Cardiac fibroblast (primary cell): ENCODE data around the gene FOXP4.

ENCODE experiments used
- DNase-seq, 2 donors: peaks; one replicate each; pipeline versions ENCODE4 v3.0.0 to v3.0.0-alpha.2; 2010; ENCODE audit warnings: low read depth in 2 of 2
- H3K4me3 ChIP-seq, 2 donors: replicated peaks in 1 of 2; 1 replicate in 1 of 2; 2 replicates in 1 of 2; pipeline ENCODE4 v1.5.1; 2011; ENCODE audit warnings: low read depth in 2 of 2, low read length in 2 of 2, mild to moderate bottlenecking in 2 of 2, moderate library complexity in 1 of 2
- TF ChIP-seq, protein P1 (sequence below): IDR thresholded peaks from one replicate; pipeline ENCODE4 v1.5.1; 2011; ENCODE audit warnings: low read depth, mild to moderate bottlenecking, low read length, inconsistent platforms

FOXP4 gene

DNA sequence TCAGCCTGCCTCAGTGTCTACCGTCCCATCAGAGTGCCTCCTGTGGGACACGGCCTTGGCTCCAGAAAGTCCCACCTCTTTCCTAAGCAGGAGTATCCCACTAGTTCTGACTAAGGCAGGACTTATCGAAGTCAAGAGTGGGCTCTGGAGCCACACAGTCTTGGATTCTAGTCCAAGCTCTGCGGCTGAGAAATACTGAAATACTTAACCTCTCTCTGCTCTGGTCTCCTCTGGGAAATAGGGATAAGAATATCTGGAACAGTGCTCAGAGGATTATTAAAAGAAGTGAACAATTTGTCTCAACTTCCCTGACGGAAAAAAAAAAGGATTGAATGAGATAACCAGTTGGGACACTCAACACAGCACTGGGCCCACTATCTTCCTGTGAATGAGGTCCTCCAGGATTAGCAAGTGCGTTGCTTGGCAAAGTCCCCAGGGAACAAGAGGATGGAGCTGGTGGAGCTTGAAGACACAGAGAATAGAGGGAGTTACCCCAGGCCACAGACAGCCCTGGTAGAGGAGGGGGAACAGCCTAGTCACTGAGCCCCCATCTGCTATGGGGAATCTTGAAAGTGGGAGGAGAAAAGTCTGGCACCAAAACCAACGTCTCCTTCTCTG is 34.6 kb upstream of the FOXP4 start:
- TF ChIP-seq, protein P1, sequence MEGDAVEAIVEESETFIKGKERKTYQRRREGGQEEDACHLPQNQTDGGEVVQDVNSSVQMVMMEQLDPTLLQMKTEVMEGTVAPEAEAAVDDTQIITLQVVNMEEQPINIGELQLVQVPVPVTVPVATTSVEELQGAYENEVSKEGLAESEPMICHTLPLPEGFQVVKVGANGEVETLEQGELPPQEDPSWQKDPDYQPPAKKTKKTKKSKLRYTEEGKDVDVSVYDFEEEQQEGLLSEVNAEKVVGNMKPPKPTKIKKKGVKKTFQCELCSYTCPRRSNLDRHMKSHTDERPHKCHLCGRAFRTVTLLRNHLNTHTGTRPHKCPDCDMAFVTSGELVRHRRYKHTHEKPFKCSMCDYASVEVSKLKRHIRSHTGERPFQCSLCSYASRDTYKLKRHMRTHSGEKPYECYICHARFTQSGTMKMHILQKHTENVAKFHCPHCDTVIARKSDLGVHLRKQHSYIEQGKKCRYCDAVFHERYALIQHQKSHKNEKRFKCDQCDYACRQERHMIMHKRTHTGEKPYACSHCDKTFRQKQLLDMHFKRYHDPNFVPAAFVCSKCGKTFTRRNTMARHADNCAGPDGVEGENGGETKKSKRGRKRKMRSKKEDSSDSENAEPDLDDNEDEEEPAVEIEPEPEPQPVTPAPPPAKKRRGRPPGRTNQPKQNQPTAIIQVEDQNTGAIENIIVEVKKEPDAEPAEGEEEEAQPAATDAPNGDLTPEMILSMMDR = no peak
- H3K4me3 ChIP-seq = no peak overlapping the region
- DNase-seq = no peak

DNA sequence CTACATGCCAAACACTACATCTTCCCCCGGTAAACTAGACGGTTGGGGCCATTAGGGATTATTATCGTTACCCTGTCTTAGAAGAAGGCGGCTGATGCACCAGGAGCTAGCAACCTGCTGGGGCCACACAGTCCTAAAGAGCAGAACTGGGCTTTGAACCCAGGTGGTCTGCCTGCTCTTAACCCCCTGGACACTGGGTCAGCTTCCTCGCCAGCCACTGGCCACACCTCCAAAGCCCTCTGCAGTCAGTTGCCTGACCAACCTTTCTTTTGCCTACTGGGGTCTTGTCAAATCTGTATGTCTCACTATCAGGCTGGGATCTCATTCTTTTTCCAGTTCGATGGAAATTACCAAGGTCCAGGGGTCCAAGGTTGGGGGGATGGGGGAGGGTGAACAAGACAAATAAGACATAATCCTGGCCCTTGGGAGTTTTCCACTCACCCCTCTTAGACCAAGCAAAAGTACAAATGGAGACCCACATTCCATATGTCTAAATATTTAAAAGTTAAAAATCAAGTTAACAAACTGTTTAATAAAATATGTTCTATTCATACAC is 34.0 kb upstream of the FOXP4 start:
- DNase-seq = no peak
- TF ChIP-seq, protein P1 = no peak
- H3K4me3 ChIP-seq = no peak overlapping the region

DNA sequence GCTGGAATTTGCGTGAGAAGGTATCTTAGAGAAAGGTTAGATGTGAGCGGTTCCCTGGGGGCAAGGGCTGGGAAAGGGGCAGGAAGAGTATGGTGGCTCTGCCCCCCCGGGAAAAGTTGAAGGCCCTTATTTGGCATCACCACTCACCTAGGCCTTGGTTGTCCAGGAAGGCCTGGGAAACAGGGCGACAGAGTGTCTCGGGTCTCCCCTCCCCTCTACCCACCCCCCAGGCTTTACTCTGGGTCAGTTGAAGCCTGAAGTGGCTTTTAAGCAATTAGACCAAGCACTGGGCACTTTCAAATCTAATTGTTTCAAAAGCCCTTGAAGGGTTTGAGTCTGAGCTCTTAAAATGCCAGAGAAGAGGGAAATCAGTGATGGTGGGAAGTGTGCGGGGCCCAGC is 30.2 kb upstream of the FOXP4 start:
- DNase-seq = no peak
- H3K4me3 ChIP-seq = no peak overlapping the region
- TF ChIP-seq, protein P1 = no peak

DNA sequence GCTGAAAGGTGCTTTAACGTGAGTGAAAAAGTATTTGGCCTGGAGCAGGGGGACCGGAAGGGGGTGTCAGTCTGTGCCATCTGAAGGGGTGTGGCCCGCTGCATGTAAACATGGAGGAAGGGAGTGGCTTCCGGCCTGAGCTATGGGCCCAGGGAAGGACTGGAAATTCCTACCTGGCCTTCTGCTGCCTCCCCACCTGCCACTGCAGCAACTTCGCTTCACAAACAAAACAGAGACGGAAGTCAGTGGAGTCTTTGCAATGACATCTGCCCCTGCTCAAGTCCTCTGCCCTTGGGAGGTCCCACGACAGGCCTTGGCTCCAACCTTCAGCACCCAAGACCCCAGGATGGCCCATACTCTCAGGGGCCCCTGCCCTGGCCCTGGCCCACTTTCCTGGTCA is 28.1 kb upstream of the FOXP4 start:
- H3K4me3 ChIP-seq = no peak overlapping the region
- DNase-seq = no peak
- TF ChIP-seq, protein P1 = no peak

DNA sequence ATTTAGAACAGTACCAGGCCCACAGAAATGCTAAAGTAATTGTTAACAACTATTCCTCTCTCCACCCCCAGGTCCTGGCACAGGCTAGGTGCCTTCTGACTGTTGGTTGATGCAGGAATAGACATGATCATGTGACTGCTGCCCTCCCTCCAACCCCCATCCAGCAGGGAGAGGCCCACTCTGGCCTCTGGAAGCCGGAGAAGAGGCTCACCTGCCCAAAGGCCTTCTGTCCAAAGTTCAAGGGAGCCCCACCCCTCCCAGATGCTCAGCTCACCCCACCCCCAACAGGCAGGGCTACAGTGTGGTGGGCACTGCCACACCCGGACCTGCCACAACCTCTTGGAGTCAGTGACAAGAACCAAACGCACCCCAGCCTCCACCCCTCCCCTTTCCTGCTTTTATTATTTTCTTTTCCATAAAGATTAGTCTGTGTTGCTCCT is 26.9 kb upstream of the FOXP4 start:
- DNase-seq = no peak
- TF ChIP-seq, protein P1 = no peak
- H3K4me3 ChIP-seq = no peak overlapping the region

DNA sequence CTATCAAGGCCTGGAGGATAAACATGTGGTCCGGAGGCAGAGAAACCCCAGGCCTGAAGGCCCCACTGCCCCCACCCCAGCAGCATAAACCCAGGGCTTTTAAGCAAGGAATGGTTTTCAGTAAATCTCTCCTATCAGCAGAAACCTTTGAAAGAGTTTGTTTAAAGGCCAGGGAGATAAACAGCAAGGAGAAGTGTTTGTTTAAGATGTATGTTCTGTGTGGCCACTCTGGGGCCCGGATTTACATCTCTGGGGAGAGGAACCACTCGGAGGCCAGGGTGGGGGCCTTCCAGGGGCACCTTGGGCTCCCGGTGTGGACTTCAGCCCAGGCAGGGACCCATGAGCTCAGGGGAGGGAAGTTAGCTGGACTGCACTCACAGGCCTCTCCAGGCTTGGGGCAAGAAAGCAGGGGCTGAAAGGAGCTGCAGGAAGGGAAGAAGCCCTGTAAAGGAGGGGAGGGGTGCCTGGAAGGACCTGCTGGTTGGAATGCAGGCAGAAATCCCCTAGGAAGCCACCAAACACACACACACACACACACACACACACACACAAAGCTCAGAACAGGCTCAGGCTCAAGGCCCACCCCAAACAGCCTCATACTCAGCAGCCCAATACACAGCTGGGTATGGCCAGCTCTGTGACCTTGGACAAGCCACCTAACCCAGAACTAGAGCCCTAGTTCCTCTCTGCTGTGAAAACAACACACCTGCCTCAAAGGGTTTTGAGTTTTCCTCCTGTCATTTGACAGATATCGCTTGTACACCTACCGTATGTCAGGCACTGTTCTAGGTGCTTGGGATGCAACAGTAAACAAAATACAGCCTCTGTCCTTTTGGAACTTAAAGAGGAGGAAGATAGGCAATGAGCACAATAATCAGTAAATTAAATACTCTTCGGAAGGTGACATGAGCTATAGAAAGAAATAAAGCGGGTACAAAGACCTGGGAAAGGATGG is 26.2 kb upstream of the FOXP4 start:
- H3K4me3 ChIP-seq = no peak overlapping the region
- TF ChIP-seq, protein P1 = no peak
- DNase-seq = no peak
